HG02884 (cell line): ENCODE results near the gene PSMB10.
A peak's percentile ranks its signal among the peaks of the same experiment; 100 is the strongest.

ENCODE experiments used
- ATAC-seq: cut with Tn5 transposase; IDR thresholded peaks from one replicate; pipeline ENCODE4 v1.9.1; 2021; ENCODE audit warnings: mild to moderate bottlenecking, moderate library complexity; ENCODE audit not compliant: unreplicated experiment

Gene PSMB10

GRCh38 chr16:67901734-67902133 is 34.9 kb downstream of the PSMB10 start:
- ATAC-seq: no peak

GRCh38 chr16:67897231-67897630 is 39.4 kb downstream of the PSMB10 start:
- no peak for ATAC-seq

GRCh38 chr16:67893743-67894399 is 42.8 kb downstream of the PSMB10 start:
- ATAC-seq: no peak

GRCh38 chr16:67892899-67893742 is 43.5 kb downstream of the PSMB10 start, which contains the start of gene PSKH1:
Gene PSKH1, plus strand, starts transcription at chr16:67893254. Its CDS starts 15,496 bp downstream, at chr16:67908750.
- ATAC-seq: peak; percentile 86

GRCh38 chr16:67892375-67892774 is 44.3 kb downstream of the PSMB10 start:
- ATAC-seq: no peak

GRCh38 chr16:67888331-67888730 is 48.3 kb downstream of the PSMB10 start:
- no peak for ATAC-seq

GRCh38 chr16:67886387-67886786 is 50.3 kb downstream of the PSMB10 start:
- no peak for ATAC-seq

- ATAC-seq: no peak
Measured at GRCh38 chr16:67885976-67886375, 50.7 kb downstream of the PSMB10 start.

- ATAC-seq: no peak
Measured at GRCh38 chr16:67885545-67885944, 51.1 kb downstream of the PSMB10 start.

GRCh38 chr16:67884684-67885083 is 52.0 kb downstream of the PSMB10 start, which contains the start of gene NRN1L:
Gene NRN1L, plus strand, starts transcription at chr16:67884885. Its CDS starts 19 bp downstream, at chr16:67884904.
- no peak for ATAC-seq
